Measurements from ENCODE around the gene GPC6.
A peak's percentile ranks its signal among the peaks of the same experiment; 100 is the strongest.

Gene GPC6

DNA sequence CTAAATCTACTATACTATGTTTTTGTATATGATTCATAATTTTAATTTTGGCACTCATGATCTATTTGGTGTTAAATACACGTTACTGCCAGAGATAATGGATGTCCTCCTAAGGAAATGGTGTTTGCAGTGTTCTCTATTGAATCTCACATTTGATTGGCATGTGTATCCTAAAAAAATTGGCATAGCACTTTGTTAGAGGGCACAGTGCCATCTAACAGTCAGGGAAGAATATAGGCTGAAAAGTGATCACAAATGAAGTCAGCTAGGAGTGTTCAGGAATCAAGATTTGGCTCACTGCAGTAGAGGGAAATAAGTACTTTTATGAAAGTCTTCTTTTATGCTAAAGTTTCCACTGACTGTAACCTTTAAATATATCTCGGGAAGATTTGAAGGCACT lies 624.6 kb downstream of the GPC6 start:
- DNase-seq (ENCODE audit: low spot score), result no peak

GRCh38 chr13:93853912-93854311 lies 627.3 kb downstream of the GPC6 start:
- no peak for DNase-seq (ENCODE audit: low spot score)

DNA sequence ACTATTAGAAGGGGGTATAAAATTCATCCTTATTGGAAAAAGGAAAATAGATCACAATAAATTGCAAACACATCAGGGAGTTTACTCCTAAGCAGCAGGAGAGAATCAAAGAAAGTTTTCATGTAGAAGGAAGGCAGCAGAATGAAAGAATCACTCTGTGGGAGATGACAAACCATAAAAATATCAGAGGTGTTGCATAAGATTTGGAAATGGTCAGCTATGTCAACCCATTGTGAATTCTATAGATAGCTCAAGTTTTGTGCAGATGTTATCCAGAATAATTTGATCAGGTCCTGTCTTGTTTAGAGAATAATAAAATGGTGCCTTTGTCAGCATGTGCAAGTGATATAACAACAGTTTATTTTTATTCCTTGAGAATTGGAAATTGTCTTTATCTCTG lies 630.5 kb downstream of the GPC6 start:
- DNase-seq (ENCODE audit: low spot score), result no peak

- DNase-seq (ENCODE audit: low spot score), result no peak
Observed at GRCh38 chr13:93859716-93860115, 633.1 kb downstream of the GPC6 start.

DNA sequence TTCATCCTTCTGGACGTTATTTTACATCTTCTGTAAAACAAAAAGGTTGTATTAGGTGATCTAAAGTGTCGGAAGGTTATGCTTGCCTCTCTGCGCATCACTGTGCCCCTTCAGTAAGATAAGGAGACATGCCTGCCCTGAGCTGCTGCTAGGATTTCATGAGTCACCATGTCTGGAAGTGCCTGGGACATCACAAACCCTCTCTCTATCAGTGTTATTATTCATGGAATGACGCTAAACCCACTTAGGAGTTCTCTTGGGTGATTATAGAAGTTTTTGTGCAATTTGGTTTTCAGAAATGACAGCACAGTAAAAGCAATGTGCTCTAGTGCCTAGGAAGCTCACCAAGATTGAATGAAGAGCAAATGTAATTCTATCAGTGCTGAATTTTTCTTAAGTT lies 635.2 kb downstream of the GPC6 start:
- DNase-seq (ENCODE audit: low spot score), result no peak

GRCh38 chr13:93862259-93862658 lies 635.7 kb downstream of the GPC6 start:
- DNase-seq (ENCODE audit: low spot score), result no peak

- DNase-seq (ENCODE audit: low spot score), result no peak
Observed at GRCh38 chr13:93865235-93865634, 638.6 kb downstream of the GPC6 start.

- no peak for DNase-seq (ENCODE audit: low spot score)
Observed at GRCh38 chr13:93867481-93867880, 640.9 kb downstream of the GPC6 start.

GRCh38 chr13:93872376-93872775 lies 645.8 kb downstream of the GPC6 start:
- no peak for DNase-seq (ENCODE audit: low spot score)

DNA sequence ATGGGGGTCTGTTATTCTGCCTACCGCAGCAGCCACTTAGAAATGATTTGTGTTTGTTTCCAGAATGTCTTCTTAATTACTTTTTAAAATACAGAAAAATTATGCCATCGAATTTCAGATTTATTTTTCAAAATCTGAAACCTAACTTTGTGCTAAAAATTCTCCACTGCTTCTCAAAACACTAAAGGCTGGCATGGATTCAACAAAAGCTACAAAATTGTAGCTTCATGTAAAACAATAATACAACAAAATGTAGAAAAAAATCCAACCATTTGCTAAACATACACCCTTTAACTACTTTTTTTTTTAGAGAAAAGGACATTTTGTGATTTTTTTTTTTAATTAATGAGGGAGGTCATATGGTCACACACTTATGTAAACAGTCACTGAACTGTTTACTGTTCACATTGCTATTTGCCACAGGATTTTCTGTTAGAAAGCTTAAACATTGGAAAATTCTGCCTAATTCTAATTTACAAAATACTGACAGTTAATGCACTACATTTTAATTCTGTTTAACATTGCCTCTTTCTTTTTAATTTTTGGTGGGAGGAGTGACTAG lies 646.3 kb downstream of the GPC6 start:
- DNase-seq (ENCODE audit: low spot score), result no peak

DNA sequence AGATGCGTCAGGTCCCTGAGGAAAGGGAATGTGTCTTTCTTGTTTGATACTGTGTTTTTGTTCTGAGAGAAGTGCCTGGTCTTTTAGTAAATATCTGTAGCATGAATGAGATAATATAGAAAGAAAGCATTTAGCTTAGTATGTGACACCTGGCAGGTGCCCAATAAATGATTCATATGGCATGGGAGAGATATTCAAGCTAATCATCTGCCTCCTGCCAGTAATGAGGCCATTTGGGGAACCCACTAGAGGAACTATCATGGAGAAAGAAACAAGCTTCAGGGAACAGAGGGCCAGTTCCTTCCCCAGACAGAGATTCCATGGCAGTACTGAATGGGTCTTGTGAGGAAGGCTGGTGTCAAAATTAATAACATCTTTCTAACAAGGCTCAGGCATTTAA lies 648.9 kb downstream of the GPC6 start:
- no peak for DNase-seq (ENCODE audit: low spot score)

- DNase-seq (ENCODE audit: low spot score), result no peak
Observed at GRCh38 chr13:93876236-93876635, 649.6 kb downstream of the GPC6 start.

- DNase-seq (ENCODE audit: low spot score), result no peak
Observed at GRCh38 chr13:93878675-93879074, 652.1 kb downstream of the GPC6 start.

- DNase-seq (ENCODE audit: low spot score), result peak; percentile 3
Observed at GRCh38 chr13:93881411-93881810, 654.8 kb downstream of the GPC6 start.

DNA sequence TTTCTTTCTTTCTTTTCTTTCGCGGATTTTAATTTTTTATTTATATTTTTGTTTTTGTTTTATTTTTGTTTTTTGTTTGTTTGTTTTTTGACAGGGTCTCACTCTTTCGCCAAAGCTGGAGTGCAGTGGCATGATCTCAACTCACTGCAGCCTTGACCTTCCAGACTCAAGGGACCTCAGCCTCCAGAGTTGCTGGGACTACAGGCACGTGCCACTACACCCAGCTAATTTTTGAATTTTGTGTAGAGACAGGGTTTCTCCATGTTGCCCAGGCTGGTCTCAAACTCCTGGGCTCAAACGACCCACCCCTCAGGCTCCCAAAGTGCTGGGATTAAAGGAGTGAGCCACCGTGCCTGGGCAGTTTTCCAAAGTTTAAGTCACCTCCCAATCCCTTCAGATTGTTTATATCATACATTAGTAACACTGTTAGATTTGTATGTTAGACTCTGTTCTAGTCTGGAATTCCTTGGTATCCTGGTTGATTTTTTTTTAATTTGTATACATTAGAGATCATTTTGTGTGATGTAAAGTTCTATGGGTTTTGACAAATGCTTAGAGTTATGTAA lies 655.6 kb downstream of the GPC6 start:
- no peak for DNase-seq (ENCODE audit: low spot score)

DNA sequence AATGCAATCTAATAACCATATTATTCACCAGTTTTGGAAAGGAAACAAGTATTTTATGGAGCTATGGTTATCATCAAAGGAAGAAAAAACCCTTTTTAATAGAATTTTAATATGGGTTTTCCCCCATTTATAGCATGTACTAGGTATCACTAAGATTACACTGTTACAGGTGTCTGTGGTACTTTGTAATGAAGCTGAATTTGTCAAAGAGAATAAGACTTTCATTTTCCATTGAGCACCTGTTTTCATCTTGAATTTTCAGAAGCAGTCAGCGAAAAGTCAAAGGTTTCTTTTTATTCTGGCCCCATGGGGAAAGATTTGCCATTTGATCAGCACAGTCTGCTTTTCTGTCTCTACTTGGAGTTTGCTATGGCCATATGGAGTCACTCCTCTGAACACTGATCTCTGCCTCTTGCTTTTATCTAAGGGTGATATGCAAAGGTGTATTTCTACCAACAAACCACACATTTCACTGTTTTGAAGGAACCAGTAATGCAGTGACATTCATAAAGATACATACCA lies 662.9 kb downstream of the GPC6 start:
- DNase-seq (ENCODE audit: low spot score), result no peak

- no peak for DNase-seq (ENCODE audit: low spot score)
Observed at GRCh38 chr13:93899981-93900380, 673.4 kb downstream of the GPC6 start.

DNA sequence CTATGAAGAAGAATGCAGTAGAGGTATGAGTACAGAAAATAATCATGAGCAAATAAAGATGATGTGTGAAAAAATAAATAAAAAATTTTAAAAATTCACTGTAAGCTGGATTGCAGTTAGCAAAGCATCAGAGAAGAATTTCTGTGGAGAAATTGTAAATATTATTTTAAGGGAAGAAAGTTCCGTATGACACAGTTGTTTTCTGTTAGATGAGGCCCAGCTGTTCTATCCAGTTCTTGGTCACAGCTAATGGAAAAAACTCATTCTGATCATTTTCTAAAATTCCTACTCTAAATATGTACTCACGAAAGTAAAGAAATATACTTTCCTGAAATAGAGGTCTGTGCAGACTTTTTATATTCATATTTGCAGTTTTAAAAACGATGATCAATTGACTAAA lies 674.1 kb downstream of the GPC6 start:
- DNase-seq (ENCODE audit: low spot score), result no peak

GRCh38 chr13:93903909-93904308 lies 677.3 kb downstream of the GPC6 start:
- no peak for DNase-seq (ENCODE audit: low spot score)

GRCh38 chr13:93915269-93915809 lies 688.7 kb downstream of the GPC6 start:
- DNase-seq (ENCODE audit: low spot score), result no peak

DNA sequence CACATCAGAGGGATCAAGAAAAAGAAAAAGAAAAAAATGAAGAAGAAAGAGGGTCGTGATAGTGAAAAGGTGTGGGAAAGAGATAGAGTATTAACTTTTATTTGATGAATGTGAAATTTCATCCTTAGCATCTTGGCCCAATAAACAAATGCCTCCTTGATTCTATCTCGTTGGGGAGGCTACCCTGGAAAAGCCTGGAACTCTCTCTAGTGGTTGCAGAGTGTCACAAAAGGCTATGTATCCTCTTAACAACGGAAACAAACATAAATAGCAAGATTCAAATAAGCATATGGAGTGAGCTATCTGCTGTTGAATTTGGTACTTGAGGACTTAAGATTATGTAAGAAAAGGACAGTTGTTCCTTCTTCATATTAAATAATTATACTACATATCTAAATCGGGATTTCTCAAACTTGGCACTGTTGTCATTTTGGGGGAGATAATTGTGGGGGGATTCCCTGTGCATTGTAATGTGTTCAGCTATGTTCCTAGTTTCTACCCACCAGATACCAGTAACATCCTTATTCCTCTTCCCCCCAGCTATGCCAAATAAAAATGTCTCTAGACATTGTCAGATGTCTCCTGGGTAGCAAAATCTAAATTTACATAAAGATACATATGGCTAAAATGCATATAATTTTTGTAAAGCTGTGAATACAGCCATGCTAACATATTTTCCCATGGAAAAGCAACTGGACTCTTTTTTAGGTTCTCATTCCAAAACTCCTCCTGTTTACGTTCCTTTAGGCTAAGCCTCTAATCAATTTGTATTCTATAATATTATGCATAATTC lies 695.7 kb downstream of the GPC6 start:
- no peak for DNase-seq (ENCODE audit: low spot score)

- no peak for DNase-seq (ENCODE audit: low spot score)
Observed at GRCh38 chr13:93925990-93926389, 699.4 kb downstream of the GPC6 start.

DNA sequence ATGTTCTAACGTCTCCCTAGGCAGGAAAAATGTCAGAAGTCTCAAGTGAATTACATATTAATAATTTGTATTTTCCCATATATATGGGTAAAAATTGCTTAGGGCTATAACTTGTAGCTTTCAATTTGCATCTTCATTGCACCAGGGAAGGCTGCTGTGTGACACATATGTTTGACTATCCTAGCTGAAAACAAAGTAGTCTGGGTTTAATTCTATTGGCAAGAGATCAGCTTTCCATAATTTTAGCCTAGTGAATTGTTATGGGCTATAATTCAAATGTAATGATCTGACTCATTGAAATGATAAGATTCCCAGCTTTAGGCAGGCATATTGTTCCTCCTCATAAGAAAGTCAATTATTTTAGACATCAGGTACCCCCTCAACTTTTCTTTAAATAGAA lies 699.8 kb downstream of the GPC6 start:
- no peak for DNase-seq (ENCODE audit: low spot score)

Data from RKO (cell line).